ENCODE results near the gene KRT8.

DNA sequence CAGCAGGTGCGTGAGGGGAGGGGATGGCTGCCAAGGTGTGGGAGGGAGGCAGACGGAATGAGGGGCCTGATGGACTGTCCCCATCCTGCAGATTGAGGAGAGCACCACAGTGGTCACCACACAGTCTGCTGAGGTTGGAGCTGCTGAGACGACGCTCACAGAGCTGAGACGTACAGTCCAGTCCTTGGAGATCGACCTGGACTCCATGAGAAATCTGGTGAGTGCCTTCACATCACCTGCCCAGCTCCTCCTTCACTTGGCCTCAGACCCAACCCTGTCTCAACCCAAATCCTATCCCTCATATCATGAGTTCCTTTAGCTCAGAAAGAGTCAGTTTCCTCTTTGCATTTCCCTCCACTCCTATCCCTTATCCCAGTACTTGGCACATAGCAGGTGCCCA, 46.8 kb upstream of the KRT8 start:
- no peak for TF ChIP-seq PPARA (CRISPR knock-in tag; IDR thresholded peaks at IDR 0.05; ENCODE audit: borderline replicate concordance)
- TF ChIP-seq ESRRG (CRISPR knock-in tag; IDR thresholded peaks at IDR 0.05), result no peak
